ENCODE results near the gene SEC22A. TPM values are rescaled to one million over a fixed set of nuclear protein-coding genes. Genes with fewer than 3 reads are reported as not detected.

Gene SEC22A, protein sequence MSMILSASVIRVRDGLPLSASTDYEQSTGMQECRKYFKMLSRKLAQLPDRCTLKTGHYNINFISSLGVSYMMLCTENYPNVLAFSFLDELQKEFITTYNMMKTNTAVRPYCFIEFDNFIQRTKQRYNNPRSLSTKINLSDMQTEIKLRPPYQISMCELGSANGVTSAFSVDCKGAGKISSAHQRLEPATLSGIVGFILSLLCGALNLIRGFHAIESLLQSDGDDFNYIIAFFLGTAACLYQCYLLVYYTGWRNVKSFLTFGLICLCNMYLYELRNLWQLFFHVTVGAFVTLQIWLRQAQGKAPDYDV
- total RNA-seq: 28.7 and 36.7 TPM in 2 replicates

DNA sequence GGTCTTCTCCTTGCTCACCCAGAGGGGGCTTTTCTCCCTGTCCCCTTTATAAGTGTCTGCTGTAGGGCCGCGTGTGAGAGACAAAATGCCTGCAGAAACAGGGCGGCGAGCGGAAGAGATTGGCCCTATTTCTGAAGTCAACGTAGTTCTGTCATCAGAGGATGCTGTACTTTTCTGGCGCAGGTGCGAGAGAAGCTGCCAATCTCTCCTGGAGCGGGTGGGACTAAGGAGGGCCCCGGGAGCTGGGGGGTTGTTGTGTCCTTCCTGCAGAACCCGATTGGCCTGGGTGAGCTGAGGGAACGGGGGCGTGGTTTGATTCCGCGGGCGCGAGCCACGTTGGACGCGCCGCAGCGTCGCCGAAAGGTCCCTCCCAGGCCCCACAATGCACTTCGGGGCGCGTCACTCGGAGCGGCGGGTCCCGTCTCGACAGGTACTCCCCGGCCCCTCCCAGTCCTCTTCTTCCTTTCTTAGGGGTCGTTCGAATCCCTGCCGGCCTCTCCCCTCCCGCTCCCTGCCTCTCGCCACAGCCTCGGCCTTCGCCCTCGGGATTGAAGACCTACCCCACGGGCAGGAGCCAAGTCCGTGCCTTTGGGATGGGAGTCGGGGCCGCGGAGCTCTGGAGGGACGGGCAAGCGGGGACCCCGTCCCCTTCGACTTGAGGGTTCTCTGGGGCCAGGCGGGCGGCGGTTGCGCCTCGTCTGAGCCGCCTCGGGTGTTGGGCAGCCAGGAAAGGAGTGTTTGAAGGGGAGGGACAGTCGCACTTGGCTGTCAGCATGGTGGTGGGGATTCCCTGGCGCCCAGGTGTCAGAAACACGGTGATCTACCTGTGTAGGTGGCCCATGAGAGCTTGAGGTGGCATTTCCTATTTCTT is at the start of gene SEC22A:
TSS of gene SEC22A (plus strand) at position 387 of the 871 bp plus-strand sequence. CDS start 7,275 bp downstream, outside the sequence.
- peak; percentile 77 to 95 for DNase-seq (ENCODE audit: low read depth in 2 of 2)

DNA sequence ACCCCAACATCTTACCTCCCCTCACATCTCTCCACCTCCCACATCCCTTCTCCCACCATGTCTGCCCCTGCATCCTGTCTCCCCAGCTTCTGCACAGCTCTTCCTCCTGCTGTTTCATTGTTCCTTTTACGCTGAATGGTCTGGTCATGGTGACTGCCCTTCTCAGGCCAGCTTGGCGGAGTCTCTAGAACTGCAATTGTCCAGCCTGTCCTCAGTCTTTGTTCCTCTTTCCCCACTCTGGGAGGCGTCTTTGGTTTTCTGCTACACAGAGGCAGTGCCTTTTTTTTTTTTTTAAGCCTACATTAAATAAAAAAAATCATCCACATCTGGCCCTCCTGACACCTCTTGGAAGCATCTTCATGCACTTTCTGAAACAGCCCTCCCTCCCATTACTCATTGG is 49.1 kb upstream of the SEC22A start:
- DNase-seq (ENCODE audit: low read depth in 2 of 2): no peak

DNA sequence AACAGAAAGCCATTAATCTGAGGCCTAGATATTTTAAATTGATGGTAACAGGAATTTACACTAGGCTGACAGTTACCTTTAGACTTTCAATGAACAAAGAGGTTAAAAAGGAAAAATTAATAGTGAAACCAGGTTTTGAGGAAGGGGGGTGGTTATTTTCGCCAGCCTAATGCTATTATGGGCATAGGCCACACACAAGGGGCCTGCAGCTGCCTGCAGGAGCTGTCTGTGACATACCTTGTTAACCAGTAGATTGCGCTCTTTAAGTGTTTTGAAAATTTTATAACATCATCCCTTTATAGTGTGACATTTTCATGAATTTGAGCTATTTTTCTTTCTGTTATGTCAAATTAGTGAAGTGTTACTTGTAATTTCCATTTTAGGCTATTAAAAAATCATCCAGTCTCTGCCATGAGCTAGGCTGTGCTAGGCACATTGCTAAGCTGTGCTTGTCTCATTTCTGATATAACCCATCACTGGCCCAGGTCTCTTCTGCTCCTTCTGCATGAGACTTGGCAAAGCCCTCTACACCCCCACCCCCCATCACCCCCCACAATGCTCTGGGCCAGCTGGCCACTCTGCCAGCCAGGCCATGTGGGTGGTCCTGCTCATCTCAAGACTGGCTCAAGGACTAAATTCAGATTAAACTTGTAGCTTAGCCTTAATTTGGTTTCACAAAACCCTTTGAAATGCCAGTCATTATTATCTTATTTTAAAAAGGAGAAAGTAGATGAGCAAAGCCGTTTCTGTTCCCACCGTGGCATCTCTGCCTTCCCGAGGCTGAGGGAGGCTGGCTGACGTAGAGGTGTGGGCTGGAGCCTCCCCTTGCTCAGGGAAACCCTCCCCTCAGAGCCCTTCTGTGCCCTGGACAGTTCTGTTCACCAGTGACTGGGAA is 48.4 kb upstream of the SEC22A start:
- DNase-seq (ENCODE audit: low read depth in 2 of 2): no peak

DNA sequence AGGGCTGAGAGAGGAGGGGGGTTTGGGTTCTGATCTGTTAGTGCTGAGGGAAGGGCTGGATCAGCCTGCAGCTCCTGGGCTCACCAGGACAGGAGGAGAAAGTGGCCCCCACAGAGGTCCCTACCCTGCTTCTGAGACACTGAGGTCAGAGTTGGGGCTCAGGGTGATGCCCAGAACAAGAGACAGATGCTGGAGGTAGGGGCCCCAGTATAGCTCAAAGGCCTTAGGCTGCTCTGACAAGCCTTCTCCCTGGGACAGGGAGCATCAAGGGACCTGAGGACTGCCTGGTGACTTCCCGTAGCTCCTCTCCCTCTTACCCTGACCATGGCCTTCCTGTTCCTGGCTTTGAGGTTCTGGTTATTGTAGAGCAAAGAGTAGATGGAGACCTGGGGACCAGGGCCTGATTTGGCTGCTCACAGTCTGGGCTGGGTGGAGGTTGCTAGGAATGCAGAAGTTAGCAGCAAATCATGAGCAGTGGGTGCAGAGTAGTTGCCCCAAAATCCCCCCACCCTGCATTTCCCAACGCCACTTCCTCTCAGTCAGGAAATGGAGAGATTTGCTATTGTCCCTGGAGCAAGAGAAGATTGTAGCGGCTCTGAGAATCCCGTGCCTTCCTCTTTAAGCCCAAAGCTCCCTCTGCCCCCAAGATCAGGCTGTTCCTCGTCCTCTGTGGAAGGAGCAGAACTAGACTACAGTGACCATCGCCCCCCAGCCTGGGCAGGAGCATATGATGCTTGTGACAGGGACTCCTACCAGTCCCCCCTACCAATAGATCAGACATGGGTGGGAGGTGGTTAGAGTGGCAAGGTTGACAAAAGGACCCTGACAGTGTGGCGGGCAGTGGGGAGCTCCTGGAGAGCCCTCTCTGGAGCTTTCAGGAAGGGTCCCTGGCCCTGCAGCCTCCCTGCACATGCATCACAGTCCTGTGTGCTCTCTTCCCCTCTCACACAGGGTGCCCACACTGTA is 47.4 kb upstream of the SEC22A start:
- no peak for DNase-seq (ENCODE audit: low read depth in 2 of 2)

DNA sequence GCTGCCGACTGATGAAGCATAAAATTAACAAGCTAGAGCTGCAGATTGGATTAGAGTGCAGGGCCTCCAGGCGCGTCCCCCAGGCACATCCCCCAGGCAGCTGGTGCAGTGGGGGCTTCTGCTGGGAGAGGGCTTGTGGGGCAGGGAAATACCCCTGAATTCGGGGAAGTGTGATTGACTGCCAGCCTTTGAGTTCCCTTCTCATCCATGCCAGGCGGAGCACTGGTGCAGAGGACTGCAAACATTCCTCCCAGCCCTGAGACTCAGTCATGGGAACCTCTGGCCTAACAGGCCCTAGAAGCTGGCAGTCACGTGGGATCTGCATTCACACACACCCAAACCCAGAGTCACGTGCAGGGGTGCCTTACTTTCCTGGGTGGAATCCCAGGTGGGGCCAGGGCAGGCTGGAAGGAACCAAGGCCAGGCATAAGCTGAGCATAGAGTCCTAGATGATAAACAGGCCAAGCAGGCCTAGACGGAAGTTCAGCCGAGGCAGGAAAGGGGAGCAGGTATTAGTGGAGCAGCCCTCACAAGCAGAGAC is 46.2 kb upstream of the SEC22A start:
- DNase-seq (ENCODE audit: low read depth in 2 of 2): no peak

DNA sequence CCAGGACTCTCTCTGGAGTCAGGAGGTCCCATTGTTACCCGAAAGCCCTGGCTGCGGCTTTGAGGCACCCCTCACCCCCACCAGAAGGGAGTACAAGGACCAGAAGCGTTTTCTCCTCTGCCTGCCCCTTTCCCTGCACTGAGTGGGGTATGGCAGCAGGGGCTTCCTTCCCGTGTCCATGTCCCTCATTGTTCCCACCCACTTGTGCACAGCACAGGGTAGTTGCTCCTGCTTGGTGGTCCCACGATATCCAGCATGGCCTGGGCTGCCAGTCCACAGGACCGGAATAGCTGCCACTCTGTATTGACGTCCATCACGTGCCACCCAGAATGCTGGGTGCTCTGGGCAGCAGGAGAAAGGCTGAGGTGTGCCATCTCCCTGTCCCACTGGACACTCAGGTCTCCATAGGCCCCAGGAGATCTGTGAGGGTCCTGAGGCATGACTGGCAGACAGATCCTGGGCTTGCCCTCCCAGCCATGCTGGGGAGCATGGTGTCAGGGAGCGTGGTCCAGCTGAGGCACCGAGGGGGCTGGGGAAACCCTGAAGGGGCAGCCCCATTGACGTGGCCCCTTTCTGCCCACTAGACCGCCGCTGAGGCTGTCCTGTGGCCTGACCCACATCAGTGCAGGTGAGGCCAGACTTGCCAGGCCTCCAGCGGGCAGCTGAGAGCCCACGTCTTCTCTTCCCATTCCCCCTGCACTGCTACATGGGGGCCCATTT is 45.3 kb upstream of the SEC22A start:
- no peak for DNase-seq (ENCODE audit: low read depth in 2 of 2)

DNA sequence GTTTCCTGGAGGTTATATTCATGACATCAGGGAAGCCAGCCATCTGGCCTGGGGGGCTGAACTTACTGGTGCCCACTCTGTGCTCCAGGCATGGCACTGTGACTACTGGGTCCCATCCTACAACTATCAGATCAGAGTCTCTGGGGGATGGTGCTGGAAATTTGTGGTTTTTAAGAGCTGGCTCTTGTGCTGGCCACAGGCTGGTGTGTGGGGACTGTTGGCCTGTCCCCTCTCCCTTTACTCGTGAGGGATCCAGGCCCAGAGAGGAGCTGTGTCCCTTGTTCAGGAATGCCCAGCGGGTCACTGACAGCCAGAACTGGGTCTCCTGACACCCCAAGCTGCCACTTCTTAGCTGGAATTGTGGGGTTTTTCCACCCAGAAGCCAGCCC is 44.5 kb upstream of the SEC22A start:
- DNase-seq (ENCODE audit: low read depth in 2 of 2): no peak

DNA sequence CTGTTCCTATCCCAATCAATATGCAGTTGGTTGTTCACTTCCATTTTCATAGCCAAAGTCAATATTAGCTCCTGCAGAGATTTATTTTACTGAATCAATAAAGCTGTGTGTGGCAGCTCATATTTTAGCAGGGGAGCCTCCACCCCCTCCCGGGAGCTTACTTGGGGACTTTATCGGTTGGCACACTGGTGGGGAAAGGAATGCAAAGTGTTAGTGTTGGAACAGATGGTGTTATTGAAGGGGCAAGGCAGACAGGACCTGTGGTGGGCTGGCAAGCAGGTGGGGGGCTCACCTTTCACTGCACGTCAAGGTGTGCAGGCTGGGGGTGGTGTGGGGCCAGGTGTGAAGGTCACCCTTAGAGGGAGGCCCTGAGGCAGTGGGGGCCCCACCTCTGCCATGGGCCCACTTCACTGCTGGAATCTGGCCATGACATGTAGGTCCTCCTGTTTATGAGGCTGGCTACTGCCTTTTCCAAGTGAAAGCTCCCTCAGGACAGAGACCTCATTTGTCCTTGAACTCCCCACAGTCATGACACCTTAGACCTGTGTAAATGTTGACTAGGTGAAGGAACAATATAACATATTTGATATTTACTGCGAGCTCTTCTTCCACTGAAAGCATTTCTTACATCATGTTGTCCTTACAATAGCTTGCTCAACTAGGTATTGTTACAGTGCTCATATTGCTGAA is 44.0 kb upstream of the SEC22A start:
- peak in 1 of 2 donors; percentile 5 for DNase-seq (ENCODE audit: low read depth in 2 of 2)

DNA sequence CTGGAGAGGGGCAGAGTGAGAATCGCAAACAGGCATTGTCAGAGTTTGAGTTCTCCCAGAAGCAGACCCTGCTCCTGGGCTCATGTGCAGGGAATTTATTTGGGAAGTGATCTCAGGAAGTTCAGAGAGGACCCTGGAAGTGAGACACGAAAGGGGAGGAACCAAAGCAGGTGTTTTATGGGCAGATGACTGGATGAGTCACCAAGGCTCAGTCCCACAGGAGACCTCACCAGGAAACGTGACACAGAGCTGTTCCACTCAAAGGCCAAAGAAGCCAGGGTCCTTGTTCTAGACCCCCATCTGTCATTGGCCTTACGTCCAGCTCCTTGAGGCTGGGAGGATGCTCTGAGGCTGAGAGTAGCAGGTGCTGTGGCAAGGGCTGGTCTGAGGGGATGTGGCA is 43.4 kb upstream of the SEC22A start:
- peak; percentile 23 to 64 for DNase-seq (ENCODE audit: low read depth in 2 of 2)

DNA sequence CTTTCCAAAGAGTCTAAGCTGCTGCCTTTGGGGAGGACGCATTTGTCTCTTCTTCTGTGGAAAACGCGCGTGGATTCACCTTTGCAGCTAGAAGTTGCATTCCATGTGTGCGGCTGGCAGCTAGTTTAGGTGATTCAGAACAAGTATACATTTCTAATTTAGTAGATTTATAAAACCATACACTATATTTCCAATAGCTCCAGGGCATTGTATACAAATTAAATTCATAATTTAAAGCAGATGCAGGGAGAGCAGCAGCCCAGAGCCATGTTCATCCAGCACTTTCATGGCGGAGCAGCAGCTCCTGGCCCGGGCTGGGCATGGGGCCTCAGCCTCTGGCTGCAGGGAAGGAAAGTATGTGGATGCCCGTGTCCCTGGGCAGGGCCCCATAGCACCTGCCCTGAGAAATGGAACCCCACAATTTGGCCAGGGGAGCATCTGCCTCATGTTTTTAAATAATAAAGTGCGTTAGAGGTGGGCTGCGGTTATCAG is 42.8 kb upstream of the SEC22A start:
- DNase-seq (ENCODE audit: low read depth in 2 of 2): no peak

DNA sequence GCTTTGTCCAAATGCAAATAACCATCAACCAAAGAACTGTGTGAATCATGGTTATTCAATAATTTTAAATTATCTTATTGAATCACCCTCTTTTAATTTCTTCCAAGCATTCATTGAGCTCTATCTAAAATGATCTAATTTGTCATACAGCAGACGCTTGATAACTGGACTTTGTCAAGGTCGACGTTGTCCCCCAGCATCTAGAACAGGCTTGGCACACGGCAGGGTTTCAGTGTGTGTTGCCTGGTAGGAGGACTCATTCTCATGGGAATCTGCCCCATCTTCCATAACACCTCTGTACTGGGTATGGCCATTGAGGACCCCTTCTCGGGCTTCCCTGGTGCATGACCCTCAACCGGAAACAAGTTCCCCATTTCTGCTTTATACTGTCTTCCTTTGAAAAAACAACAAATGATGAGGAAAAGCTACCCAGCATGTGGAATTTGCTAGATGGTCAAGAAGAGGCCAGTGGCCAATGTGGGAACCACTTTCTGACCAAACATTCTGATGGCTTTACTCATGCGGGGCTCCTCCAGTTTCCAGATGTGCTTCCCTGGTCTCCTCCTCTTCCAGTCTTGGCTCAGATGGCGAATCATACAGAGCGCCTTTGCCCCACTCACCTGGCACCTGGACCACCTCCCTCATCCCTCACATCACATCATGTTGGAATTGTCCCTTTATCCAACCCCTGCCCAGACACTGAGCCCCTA is 41.7 kb upstream of the SEC22A start:
- DNase-seq (ENCODE audit: low read depth in 2 of 2): no peak

DNA sequence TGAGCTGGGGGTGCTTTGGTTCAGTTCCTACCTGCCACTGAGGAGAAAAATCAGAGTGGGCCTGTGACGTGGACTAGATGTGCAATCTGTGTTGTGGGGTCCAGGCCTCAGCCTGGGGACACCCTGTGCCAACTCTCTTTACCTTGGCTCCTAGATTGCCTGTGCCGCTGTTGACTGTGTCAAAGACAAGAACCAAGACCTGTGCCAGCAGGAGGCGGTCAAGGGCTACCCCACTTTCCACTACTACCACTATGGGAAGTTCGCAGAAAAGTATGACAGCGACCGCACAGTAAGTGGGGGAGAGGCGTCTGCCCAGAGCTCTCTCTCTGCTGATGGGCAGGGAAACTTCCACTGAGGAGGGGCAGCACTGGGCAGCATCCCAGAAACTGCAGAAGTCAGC is 40.6 kb upstream of the SEC22A start:
- no peak for DNase-seq (ENCODE audit: low read depth in 2 of 2)

DNA sequence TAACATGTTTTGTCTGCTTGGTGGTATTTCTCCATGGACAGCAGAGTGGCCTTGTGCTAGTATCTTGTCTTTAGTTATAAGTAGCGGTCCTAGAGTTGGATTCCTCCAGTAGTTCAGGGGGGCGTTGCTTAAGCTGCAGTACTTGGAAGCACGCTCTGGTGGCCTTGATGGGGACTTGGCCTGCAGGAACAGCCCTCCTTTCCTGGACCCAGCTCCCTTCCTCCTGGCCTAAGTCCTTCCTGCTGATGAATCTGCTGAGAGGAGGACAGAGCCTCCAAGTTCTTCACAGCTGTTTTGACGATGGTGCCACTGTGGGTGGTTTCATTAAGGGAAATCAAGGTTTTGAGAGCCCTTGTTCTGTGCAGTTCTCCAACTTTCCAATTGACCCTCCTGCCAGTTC is 38.6 kb upstream of the SEC22A start:
- DNase-seq (ENCODE audit: low read depth in 2 of 2): no peak

DNA sequence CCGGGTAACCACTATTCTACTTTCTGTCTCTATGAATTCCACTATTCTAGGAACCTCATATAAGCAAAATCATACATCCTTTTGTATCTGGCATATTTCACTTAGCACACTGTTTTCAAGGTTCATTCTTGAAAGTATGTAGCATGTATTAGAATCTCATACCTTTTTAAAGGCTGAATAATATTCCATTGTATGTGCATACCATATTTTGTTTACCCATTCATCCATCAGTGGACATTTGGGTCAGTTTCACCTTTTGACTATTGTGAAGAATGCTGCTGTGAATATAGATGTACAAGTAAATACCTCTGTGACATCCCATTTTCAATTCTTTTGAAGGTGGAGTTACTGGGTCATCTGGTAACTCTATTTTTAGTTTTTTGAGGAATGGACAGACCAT is 36.6 kb upstream of the SEC22A start:
- no peak for DNase-seq (ENCODE audit: low read depth in 2 of 2)

DNA sequence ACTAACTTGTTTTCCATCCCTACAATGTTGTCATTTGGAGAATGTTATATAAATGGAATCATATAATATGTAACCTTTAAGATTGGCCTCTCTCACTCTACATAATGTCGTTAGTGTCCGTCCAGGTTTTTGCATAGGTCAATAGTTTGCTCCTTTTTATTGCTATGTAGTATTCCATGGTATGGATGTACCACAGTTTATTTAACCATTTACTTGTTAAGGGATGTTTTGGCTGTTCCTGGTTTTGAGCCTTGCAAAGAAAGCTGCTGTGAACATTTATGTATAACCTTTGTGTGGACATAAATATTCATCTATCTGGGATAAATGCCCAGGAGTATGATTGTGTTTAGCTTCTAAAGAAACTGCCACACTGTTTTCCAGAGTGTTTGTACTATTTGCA is 34.1 kb upstream of the SEC22A start:
- DNase-seq (ENCODE audit: low read depth in 2 of 2): no peak

DNA sequence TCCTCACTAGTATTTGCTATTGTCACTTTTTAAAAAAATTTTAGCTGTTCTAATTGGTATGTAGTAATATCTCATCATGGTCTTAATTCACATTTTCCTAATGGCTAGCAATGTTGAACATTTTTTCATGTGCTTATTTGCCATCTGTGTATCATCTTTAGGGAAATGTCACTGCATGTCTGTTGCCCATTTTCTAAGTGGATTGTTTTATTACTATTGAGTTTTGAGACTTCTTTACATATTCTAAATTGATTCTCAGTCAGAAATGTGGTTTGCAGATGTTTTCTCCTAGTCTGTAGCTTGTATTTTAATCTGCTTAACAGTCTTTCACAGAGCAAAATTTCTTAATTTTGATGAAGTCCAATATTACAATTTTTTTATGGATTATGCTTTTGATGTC is 33.6 kb upstream of the SEC22A start:
- DNase-seq (ENCODE audit: low read depth in 2 of 2): no peak

DNA sequence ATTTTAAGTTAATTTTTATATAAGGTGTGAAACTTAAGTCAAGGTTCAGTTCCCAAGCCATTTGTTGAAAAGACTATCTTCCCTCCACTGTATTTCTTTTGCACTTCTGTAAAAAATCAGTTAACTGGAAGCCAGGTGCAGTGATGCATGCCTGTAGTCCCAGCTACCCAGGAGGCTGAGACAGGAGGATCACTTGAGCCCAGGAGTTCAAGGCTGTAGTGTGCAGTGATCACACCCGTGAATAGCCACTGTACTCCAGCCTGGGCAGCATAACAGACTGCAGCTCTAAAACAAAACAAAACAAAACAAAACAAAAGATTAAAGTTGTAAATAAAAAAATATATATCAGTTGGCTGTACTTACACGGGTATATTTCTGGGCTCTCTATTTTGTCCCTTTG is 33.1 kb upstream of the SEC22A start:
- DNase-seq (ENCODE audit: low read depth in 2 of 2): no peak

DNA sequence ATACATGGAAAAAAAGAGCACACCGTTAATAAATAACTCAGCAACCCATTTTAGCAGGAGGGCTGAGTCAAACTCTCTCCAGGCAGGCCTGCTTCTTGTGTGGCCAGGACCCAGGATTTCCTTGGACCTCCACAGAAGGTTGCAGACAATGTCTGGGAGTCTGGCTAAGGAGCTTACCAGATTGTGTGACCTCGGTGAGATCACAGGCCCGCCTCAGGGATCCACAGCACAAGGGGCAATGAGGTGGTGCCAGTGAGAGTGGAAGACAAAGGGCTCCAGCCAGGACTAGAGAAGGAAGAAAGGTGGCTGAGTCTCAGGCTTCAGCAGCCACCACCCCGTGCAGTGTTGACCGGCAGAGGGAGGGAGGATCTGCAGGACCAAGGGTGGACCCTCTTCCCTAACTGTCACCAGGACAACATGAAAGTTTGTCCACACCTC is 32.2 kb upstream of the SEC22A start:
- DNase-seq (ENCODE audit: low read depth in 2 of 2): no peak

Measured in dermis microvascular lymphatic vessel endothelial cell (primary cell).